ENCODE results near the gene TNFRSF12A.

DNA sequence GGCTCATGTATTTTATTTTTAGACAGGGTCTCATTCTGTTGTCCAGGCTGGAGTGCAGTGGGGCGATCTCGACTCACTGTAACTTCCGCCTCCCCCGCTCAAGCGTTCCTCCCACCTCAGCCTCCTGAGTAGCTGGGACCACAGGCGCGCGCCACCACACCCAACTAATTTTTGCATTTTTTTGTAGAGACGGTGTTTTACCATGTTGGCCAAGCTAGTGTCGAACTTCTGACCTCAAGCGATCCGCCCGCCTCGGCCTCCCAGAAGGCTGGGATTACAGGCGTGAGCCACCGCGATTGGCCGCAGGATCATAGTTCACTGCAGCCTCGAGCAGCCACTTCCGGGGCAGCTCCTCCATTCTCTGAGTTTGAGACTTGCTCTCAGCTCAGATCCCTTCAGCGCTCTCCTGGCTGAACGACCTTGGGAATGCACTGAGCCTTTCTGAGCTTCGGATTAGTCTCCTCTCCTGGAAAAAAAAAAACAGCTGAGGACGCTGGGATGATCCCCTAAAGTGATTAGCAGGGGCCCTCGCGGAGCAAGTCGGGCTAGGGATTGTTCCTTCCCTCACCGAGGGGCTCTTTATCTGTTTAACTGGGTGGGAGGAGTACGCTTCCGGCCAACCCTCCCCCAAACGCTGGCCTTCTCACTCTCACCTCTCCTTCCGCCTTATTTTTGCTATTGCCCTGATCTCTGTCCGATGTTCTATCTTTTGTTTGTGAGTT lies 38.8 kb upstream of the TNFRSF12A start:
- no peak for TF ChIP-seq EP300 (IDR thresholded peaks at IDR 0.05)
- TF ChIP-seq, protein P1, sequence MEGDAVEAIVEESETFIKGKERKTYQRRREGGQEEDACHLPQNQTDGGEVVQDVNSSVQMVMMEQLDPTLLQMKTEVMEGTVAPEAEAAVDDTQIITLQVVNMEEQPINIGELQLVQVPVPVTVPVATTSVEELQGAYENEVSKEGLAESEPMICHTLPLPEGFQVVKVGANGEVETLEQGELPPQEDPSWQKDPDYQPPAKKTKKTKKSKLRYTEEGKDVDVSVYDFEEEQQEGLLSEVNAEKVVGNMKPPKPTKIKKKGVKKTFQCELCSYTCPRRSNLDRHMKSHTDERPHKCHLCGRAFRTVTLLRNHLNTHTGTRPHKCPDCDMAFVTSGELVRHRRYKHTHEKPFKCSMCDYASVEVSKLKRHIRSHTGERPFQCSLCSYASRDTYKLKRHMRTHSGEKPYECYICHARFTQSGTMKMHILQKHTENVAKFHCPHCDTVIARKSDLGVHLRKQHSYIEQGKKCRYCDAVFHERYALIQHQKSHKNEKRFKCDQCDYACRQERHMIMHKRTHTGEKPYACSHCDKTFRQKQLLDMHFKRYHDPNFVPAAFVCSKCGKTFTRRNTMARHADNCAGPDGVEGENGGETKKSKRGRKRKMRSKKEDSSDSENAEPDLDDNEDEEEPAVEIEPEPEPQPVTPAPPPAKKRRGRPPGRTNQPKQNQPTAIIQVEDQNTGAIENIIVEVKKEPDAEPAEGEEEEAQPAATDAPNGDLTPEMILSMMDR (IDR thresholded peaks at IDR 0.05): no peak
